Kidney epithelial cell (primary cell): Measurements from ENCODE around the gene APOLD1. TPM values are rescaled to one million over a fixed set of nuclear protein-coding genes. Genes with fewer than 3 reads are reported as not detected.

ENCODE experiments used
- DNase-seq: peaks from one replicate; pipeline ENCODE4 v3.0.0-alpha.2; 2010; ENCODE audit warnings: low read depth
- H3K27me3 ChIP-seq: 2 replicates; pipeline ENCODE4 v1.6.0; 2011; ENCODE audit warnings: low read length; ENCODE audit not compliant: control insufficient read depth, insufficient read depth
- H3K36me3 ChIP-seq: 2 replicates; pipeline ENCODE4 v1.5.1; 2011; ENCODE audit warnings: low read length; ENCODE audit not compliant: control insufficient read depth, insufficient read depth
- H3K4me3 ChIP-seq: 2 replicates; pipeline ENCODE4 v1.5.1; 2011; ENCODE audit warnings: low read depth, mild to moderate bottlenecking, control low read depth, low read length
- total RNA-seq: library from RNA; depleted of rRNA; stranded (reverse); fragments of >200 nt; gene quantifications from 2 replicates; pipeline ENCODE4 v1.2.3, GENCODE V29; 2015
- TF ChIP-seq, protein P1 (sequence below): IDR thresholded peaks from 2 replicates; pipeline ENCODE4 v1.5.1; 2011; ENCODE audit warnings: mild to moderate bottlenecking, moderate library complexity, low read length, control low read depth, inconsistent platforms; ENCODE audit not compliant: insufficient read depth, poor library complexity, severe bottlenecking

Gene APOLD1
- total RNA-seq, 1 donor from 2014 or later: 1.4 TPM

DNA sequence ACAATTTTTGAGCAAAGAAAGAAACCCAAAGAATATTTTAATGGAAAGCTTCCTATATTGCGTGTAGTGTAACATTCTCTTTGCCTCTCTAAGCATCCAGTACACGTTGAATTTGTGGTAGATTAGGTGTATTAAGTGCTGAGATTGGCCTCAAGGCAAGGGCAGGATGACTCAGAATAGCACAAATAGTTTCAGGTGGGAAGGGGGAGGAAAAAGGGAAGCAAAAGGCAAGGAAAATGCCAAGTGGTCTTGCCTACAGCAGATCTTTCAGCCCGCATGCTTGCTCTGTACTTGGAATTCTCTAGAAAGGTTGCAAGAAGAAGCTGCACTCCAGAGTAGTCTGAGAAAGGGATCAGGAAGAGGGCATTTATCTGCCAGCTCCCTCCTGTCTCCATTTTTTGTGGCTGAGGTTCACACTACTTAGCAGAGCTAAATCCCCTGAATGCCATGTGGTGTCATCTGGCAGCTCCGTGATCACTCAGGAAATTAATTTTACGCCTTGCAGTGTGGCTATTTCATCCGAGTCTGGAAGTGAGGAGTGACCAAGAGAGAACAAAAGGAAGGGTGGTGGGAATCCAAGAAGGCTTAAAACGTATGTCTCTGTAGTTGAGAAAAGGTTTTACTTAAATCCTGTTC, 39.8 kb upstream of the APOLD1 start:
- TF ChIP-seq, protein P1, sequence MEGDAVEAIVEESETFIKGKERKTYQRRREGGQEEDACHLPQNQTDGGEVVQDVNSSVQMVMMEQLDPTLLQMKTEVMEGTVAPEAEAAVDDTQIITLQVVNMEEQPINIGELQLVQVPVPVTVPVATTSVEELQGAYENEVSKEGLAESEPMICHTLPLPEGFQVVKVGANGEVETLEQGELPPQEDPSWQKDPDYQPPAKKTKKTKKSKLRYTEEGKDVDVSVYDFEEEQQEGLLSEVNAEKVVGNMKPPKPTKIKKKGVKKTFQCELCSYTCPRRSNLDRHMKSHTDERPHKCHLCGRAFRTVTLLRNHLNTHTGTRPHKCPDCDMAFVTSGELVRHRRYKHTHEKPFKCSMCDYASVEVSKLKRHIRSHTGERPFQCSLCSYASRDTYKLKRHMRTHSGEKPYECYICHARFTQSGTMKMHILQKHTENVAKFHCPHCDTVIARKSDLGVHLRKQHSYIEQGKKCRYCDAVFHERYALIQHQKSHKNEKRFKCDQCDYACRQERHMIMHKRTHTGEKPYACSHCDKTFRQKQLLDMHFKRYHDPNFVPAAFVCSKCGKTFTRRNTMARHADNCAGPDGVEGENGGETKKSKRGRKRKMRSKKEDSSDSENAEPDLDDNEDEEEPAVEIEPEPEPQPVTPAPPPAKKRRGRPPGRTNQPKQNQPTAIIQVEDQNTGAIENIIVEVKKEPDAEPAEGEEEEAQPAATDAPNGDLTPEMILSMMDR: no peak
- Histone ChIP-seq H3K4me3 (no peak overlapping the region), H3K27me3 (no peaks in the 10 kb centered on the region), H3K36me3 (no peaks in the 10 kb centered on the region)
- DNase-seq: peak; percentile 38

DNA sequence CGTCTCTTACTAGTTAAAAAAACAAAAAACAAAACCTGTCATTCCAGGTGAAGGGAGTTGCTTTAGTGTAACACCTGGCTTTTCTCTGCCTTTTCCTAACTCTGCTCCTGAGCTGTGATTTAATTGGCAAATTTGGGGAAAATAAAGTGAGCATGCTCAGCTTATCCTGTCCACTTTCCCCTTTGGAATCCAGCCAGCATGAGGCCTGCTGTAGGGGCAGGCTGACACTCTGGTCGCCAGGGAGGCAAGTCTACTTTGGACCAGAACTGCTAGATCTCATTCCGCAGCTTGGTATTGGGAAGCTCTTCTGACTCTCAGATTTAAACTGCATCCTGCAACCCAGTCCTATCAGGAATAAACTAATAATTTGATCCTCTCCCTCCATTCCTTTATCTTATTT, 38.2 kb upstream of the APOLD1 start:
- TF ChIP-seq, protein P1: no peak
- Histone ChIP-seq H3K27me3 (no peaks in the 10 kb centered on the region), H3K4me3 (no peak overlapping the region), H3K36me3 (no peaks in the 10 kb centered on the region)
- DNase-seq: no peak

DNA sequence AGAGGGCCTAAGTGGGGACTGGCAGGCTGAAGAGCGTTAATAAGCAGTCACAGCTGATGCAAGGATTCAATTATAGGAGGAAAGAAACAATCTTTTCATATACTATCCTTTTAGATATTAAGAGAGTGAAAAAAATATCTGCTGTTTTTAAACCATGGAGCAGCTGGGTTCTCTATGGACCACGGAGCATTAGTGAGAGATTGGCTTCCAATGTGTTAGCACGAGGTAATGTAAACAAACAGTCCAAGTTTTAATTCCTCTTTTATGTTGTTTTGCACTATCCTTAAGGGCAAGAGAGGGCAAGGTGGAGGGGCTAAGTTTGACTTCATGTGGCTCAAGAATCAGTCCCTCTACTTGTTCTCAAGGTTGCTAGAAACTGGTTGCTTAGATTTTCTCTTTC, 37.4 kb upstream of the APOLD1 start:
- no peak overlapping the region for H3K4me3 ChIP-seq
- H3K27me3 ChIP-seq: no peaks in the 10 kb centered on the region
- no peaks in the 10 kb centered on the region for H3K36me3 ChIP-seq
- DNase-seq: no peak
- TF ChIP-seq, protein P1: no peak

DNA sequence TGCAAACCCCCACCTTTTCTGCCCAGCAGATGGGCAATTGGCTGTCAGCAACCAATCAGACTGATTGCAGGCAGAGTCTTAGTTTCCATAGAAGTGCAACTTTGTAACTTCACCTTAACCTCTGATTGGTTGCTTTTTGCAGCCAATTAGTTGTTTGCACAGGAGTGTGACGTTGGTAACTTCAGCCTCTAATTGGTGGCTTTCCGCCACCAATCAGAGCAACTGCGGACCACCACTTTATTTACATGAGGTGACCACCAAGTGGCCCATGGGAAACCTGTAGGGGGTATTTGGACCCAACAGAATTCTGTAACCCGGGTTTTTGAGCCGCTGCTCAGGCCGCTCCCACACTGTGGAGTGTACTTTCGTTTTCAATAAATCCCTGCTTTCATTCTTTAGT, 36.0 kb upstream of the APOLD1 start:
- DNase-seq: no peak
- no peaks in the 10 kb centered on the region for H3K27me3 ChIP-seq
- no peak overlapping the region for H3K4me3 ChIP-seq
- TF ChIP-seq, protein P1: no peak
- no peaks in the 10 kb centered on the region for H3K36me3 ChIP-seq

DNA sequence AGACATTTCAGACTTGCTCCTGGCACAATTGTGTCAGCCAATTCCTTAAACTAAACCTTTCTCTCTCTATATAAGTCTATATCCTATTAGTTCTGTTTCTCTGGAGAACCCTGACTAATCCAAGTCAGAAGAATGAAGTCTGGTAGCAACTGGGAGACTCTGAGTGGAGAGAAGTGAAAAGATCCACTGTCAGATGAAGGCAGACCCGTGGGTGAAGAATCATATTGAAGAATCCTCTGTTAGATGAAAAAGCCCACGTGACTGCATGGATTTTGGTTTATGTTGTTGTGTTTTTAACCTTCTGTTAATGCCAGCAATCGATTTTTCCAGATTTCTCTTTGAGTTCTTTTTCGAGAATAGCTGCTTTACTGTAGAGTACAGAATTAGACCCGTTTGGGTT, 29.5 kb upstream of the APOLD1 start:
- H3K36me3 ChIP-seq: no peaks in the 10 kb centered on the region
- TF ChIP-seq, protein P1: no peak
- no peak overlapping the region for H3K4me3 ChIP-seq
- DNase-seq: no peak
- no peaks in the 10 kb centered on the region for H3K27me3 ChIP-seq

DNA sequence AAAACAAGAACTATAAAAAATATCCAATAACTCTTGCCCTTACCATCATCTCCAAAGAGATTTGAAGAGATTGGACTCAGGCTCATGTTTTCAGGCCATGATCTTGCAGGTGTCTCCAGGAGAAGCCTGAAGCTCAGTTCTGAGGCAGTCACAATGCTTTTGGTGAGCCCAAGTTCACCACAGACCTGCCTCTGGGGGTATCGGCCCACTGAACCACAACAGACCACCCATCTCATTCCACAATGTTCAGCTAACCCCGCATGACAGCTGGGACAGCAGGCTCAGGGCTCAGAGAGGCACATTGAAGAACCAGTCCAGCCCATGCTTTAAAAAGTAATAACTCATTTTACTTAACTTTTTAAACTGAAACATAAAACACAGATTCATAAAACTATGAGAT, 28.3 kb upstream of the APOLD1 start:
- H3K4me3 ChIP-seq: no peak overlapping the region
- DNase-seq: no peak
- TF ChIP-seq, protein P1: no peak
- no peaks in the 10 kb centered on the region for H3K36me3 ChIP-seq
- no peaks in the 10 kb centered on the region for H3K27me3 ChIP-seq
